Kidney capillary endothelial cell (primary cell): ENCODE measurements around the gene DSE.
"Not testable (repeated sequence)": the region's sequence is repeated elsewhere in the genome, so short reads cannot be mapped to it uniquely, and the experiment has no call there.

ENCODE experiments used
- DNase-seq: peaks from one replicate; pipeline ENCODE4 v3.0.0-alpha.2; 2018; ENCODE audit warnings: low spot score

DSE gene

GRCh38 chr6:116370760-116371119, at the start of gene DSE:
Gene DSE, plus strand, starts transcription at chr6:116370947. Its CDS starts 28,304 bp downstream, at chr6:116399251.
- DNase-seq: no peak

GRCh38 chr6:116321933-116322332, 48.8 kb upstream of the DSE start:
- DNase-seq: not testable (repeated sequence)

GRCh38 chr6:116323863-116324262, 46.9 kb upstream of the DSE start:
- no peak for DNase-seq

- DNase-seq: not testable (repeated sequence)
Measured at GRCh38 chr6:116325634-116326132, 45.1 kb upstream of the DSE start.

- no peak for DNase-seq
Measured at GRCh38 chr6:116326181-116326671, 44.5 kb upstream of the DSE start.

- no peak for DNase-seq
Measured at GRCh38 chr6:116326996-116327395, 43.8 kb upstream of the DSE start.

- DNase-seq: no peak
Measured at GRCh38 chr6:116327803-116328527, 42.8 kb upstream of the DSE start.

- no peak for DNase-seq
Measured at GRCh38 chr6:116328528-116328903, 42.2 kb upstream of the DSE start.

- no peak for DNase-seq
Measured at GRCh38 chr6:116329156-116329555, 41.6 kb upstream of the DSE start.

- DNase-seq: no peak
Measured at GRCh38 chr6:116330511-116330910, 40.2 kb upstream of the DSE start.

- DNase-seq: no peak
Measured at GRCh38 chr6:116332096-116332495, 38.7 kb upstream of the DSE start.

GRCh38 chr6:116334638-116335409, 35.9 kb upstream of the DSE start:
- DNase-seq: not testable (repeated sequence)

- DNase-seq: no peak
Measured at GRCh38 chr6:116335612-116336215, 35.0 kb upstream of the DSE start.

GRCh38 chr6:116338943-116339342, 31.8 kb upstream of the DSE start:
- no peak for DNase-seq

- not testable (repeated sequence) for DNase-seq
Measured at GRCh38 chr6:116340625-116341024, 30.1 kb upstream of the DSE start.

- DNase-seq: no peak
Measured at GRCh38 chr6:116349216-116349615, 21.5 kb upstream of the DSE start.

GRCh38 chr6:116351101-116351500, 19.6 kb upstream of the DSE start:
- no peak for DNase-seq

- no peak for DNase-seq
Measured at GRCh38 chr6:116352515-116353471, 18.0 kb upstream of the DSE start.

- DNase-seq: no peak
Measured at GRCh38 chr6:116354236-116354635, 16.5 kb upstream of the DSE start.

GRCh38 chr6:116355796-116356195, 15.0 kb upstream of the DSE start:
- DNase-seq: no peak

- DNase-seq: no peak
Measured at GRCh38 chr6:116359131-116359530, 11.6 kb upstream of the DSE start.

GRCh38 chr6:116359835-116360234, 10.9 kb upstream of the DSE start:
- no peak for DNase-seq
